GM12878 (cell line): ENCODE measurements around the gene COPZ1. TPM values are rescaled to one million over a fixed set of nuclear protein-coding genes. Genes with fewer than 3 reads are reported as not detected.

Experiments
- ATAC-seq: fragments of 200-7000 bp; cut with Tn5 transposase; 3 replicates; pipeline ENCODE4 v1.9.1; 2020; ENCODE audit warnings: mild to moderate bottlenecking, moderate library complexity
- BruUV-seq: library from RNA; stranded (reverse); fragments of 400-500 nt; replicated peaks from 2 replicates; lab custom pipeline; 2021; lab: Mats Ljungman, UMichigan
- CTCF ChIA-PET: fragments of 300-600 bp; sonication (Branson Sonifier 250); formaldehyde crosslinking; extraction: SDS; loops from one replicate; lab custom pipeline; 2021; ENCODE audit warnings: inconsistent platforms; lab: Yijun Ruan, JAX
- POLR2A ChIA-PET: fragments of 350-600 bp; formaldehyde crosslinking; extraction: SDS; loops from one replicate; lab custom pipeline; 2021; ENCODE audit warnings: inconsistent platforms; lab: Charles Lee
- RAD21 ChIA-PET: fragments of 300-600 bp; sonication (Branson Sonifier 250); formaldehyde crosslinking; loops from one replicate; lab custom pipeline; 2023; ENCODE audit warnings: antibody characterized with exemption; ENCODE audit not compliant: unreplicated experiment; lab: Charles Lee
- SMC1A ChIA-PET: fragments of 300-600 bp; sonication (Branson Sonifier 250); formaldehyde crosslinking; loops from one replicate; lab custom pipeline; 2023; ENCODE audit not compliant: unreplicated experiment, uncharacterized antibody; lab: Charles Lee
- DNase-seq: peaks from one replicate; pipeline ENCODE4 v3.0.0-alpha.2; 2011; ENCODE audit warnings: low read depth, low spot score
- FAIRE-seq: peaks from 3 replicates; lab custom pipeline; 2011; peaks lifted over from hg19 to GRCh38; lab: Jason Lieb, UNC
- H2AFZ ChIP-seq: 2 replicates; pipeline ENCODE4 v1.6.0; 2011; ENCODE audit warnings: low read depth, low read length, control low read depth; ENCODE audit not compliant: control insufficient read depth
- H3K27ac ChIP-seq: 2 replicates; pipeline ENCODE4 v1.5.1; 2011; ENCODE audit warnings: control low read depth; ENCODE audit not compliant: control insufficient read depth, insufficient read depth
- H3K27me3 ChIP-seq, 2 experiments: replicated peaks in 1 of 2; 2 replicates each; pipeline versions ENCODE4 v1.6.0 to v1.6.1; 2011; ENCODE audit warnings: low read length in 1 of 2; ENCODE audit not compliant: control insufficient read depth in 2 of 2, insufficient read depth in 2 of 2
- H3K36me3 ChIP-seq, 2 experiments: 2 replicates each; pipeline ENCODE4 v1.5.1; 2011; ENCODE audit warnings: low read length in 1 of 2; ENCODE audit not compliant: control insufficient read depth in 2 of 2, insufficient read depth in 2 of 2
- H3K4me1 ChIP-seq: 2 replicates; pipeline ENCODE4 v1.6.1; 2011; ENCODE audit warnings: mild to moderate bottlenecking, low read length, moderate library complexity, mixed read lengths; ENCODE audit not compliant: control insufficient read depth, insufficient read depth
- H3K4me2 ChIP-seq: 2 replicates; pipeline ENCODE4 v1.6.0; 2011; ENCODE audit warnings: control low read depth; ENCODE audit not compliant: control insufficient read depth, insufficient read depth
- H3K4me3 ChIP-seq: fragments of 200-600 bp; sonication (generic); 2 replicates; pipeline ENCODE4 v1.5.1; 2016
- H3K79me2 ChIP-seq: 2 replicates; pipeline ENCODE4 v1.6.0; 2011; ENCODE audit warnings: low read length; ENCODE audit not compliant: control insufficient read depth, insufficient read depth
- H3K9ac ChIP-seq: 2 replicates; pipeline ENCODE4 v1.8.0; 2011; ENCODE audit warnings: low read length, control low read depth, mixed read lengths; ENCODE audit not compliant: control insufficient read depth, insufficient read depth
- H3K9me3 ChIP-seq: replicated peaks from 3 replicates; pipeline ENCODE4 v1.5.1; 2011; ENCODE audit warnings: mild to moderate bottlenecking, low read length; ENCODE audit not compliant: control insufficient read depth, insufficient read depth
- H4K20me1 ChIP-seq: 2 replicates; pipeline ENCODE4 v1.6.0; 2011; ENCODE audit not compliant: control insufficient read depth, insufficient read depth
- BCLAF1 ChIP-seq: fragments of 450-650 bp; IDR thresholded peaks from 2 replicates; pipeline ENCODE4 v1.6.1; 2017; ENCODE audit warnings: antibody characterized with exemption, mild to moderate bottlenecking, moderate library complexity
- CREM ChIP-seq: IDR thresholded peaks from 2 replicates; pipeline ENCODE4 v1.6.1; 2014; ENCODE audit warnings: antibody characterized with exemption, low read depth
- DPF2 ChIP-seq: fragments of 450-650 bp; IDR thresholded peaks from 2 replicates; pipeline ENCODE4 v1.6.1; 2017; ENCODE audit warnings: mild to moderate bottlenecking
- GATAD2B ChIP-seq: fragments of 450-650 bp; conservative IDR thresholded peaks from 2 replicates; pipeline ENCODE4 v1.6.1; 2017; ENCODE audit warnings: low read depth, mild to moderate bottlenecking, moderate library complexity
- IKZF2 ChIP-seq, 2 experiments: fragments of 450-650 bp; IDR thresholded peaks; 2 replicates each; pipeline ENCODE4 v1.6.1; 2017; ENCODE audit warnings: mild to moderate bottlenecking in 2 of 2, moderate library complexity in 2 of 2
- MYB ChIP-seq: fragments of 150-350 bp; IDR thresholded peaks from 2 replicates; pipeline ENCODE4 v1.6.1; 2014; ENCODE audit warnings: mild to moderate bottlenecking, low read depth, low read length, borderline replicate concordance
- NFYB ChIP-seq: IDR thresholded peaks from 2 replicates; pipeline ENCODE4 v1.6.1; 2011; ENCODE audit warnings: low read depth, mild to moderate bottlenecking, low read length, improper control_type of control experiment, moderate library complexity; ENCODE audit not compliant: insufficient read depth
- NR2F1 ChIP-seq: fragments of 450-650 bp; conservative IDR thresholded peaks from 2 replicates; pipeline ENCODE4 v1.6.1; 2017; ENCODE audit warnings: mild to moderate bottlenecking
- NRF1 ChIP-seq: conservative IDR thresholded peaks from 2 replicates; pipeline ENCODE4 v1.6.1; 2011; ENCODE audit warnings: mild to moderate bottlenecking, low read depth, low read length, improper control_type of control experiment
- RAD21 ChIP-seq: IDR thresholded peaks from 2 replicates; pipeline ENCODE4 v1.6.1; 2011; ENCODE audit warnings: mild to moderate bottlenecking, low read depth, low read length, moderate library complexity; ENCODE audit not compliant: insufficient read depth
- RCOR1 ChIP-seq: conservative IDR thresholded peaks from 2 replicates; pipeline ENCODE4 v1.6.1; 2012; ENCODE audit warnings: low read depth, low read length, improper control_type of control experiment
- STAT1 ChIP-seq: fragments of 450-650 bp; conservative IDR thresholded peaks from 2 replicates; pipeline ENCODE4 v1.6.1; 2014; ENCODE audit warnings: antibody characterized with exemption, mild to moderate bottlenecking
- SUZ12 ChIP-seq: fragments of 200-600 bp; sonication (generic); IDR thresholded peaks from one replicate; pipeline ENCODE4 v1.6.1; 2018; ENCODE audit warnings: antibody characterized with exemption, mild to moderate bottlenecking; ENCODE audit not compliant: unreplicated experiment
- TCF12 ChIP-seq: IDR thresholded peaks from 2 replicates; pipeline ENCODE4 v1.6.1; 2011; ENCODE audit warnings: low read depth, mild to moderate bottlenecking, low read length
- TCF7 ChIP-seq: IDR thresholded peaks from 2 replicates; pipeline ENCODE4 v1.6.1; 2014; ENCODE audit warnings: antibody characterized with exemption, borderline replicate concordance
- ZBTB11 ChIP-seq: fragments of 450-650 bp; formaldehyde crosslinking; IDR thresholded peaks from 2 replicates; pipeline ENCODE4 v1.5.0; 2022; ENCODE audit warnings: mild to moderate bottlenecking, missing genetic modification characterization
- ZNF622 ChIP-seq: fragments of 450-650 bp; IDR thresholded peaks from 2 replicates; pipeline ENCODE4 v1.6.1; 2017; ENCODE audit warnings: mild to moderate bottlenecking, inconsistent platforms
- WGBS: methylation state at CpG from one replicate; pipeline ENCODE4 v1.1.6; 2016; ENCODE audit warnings: low lambda C conversion rate; ENCODE audit not compliant: insufficient replicate concordance, insufficient coverage; ENCODE audit errors: missing lambda C conversion rate; 5-methylcytosine and 5-hydroxymethylcytosine counted together
- in situ Hi-C: fragments of 300-500 bp; cut with MboI; formaldehyde crosslinking; loops from 9 replicates; pipeline ENCODE4 v1.14.3; 2018; ENCODE audit warnings: mixed read lengths
- intact Hi-C: fragments of 100-400 bp; cut with micrococcal nuclease; formaldehyde crosslinking; loops from one replicate; pipeline ENCODE4 v1.14.2; 2022; ENCODE audit not compliant: unreplicated experiment
- polyA plus RNA-seq, 11 experiments: library from polyadenylated mRNA; depleted of rRNA in 4 of 11; unstranded in 6 of 11; stranded (reverse) in 5 of 11; fragments of >200 nt; fragmentation: Nextera tagmentation in 4 of 11; fragmentation: Illumina TruSeq in 1 of 11; extraction: Ambion mirVana in 4 of 11; extraction: Trizol in 1 of 11; gene quantifications; 1 replicate in 1 of 11; 2 replicates in 10 of 11; pipeline versions ENCODE4 v1.2.1 to v1.2.3, GENCODE V29; 2011 to 2016; ENCODE audit warnings: inconsistent platforms in 2 of 11, missing spikeins in 2 of 11, low read depth in 1 of 11
- total RNA-seq, 4 experiments: library from RNA; depleted of rRNA in 3 of 4; stranded (reverse); fragments of >200 nt in 3 of 4; fragmentation: Illumina TruSeq in 1 of 4; extraction: Trizol in 1 of 4; gene quantifications; 2 replicates each; pipeline versions ENCODE4 v1.2.1 to v1.2.3, GENCODE V29; 2013 to 2021

COPZ1 gene
- total and polyA plus RNA-seq, 10 of the 15 experiments (the other 5 are each of a cell fraction or from before 2014, with no cell fraction given), result 112 to 378 (median 184) TPM

GRCh38 chr12:54352891-54353874, 28.3 kb downstream of the COPZ1 start:
- ATAC-seq, result no peak
- Histone ChIP-seq H3K27ac (no peak overlapping the region), H3K4me2 (no peak overlapping the region), H3K79me2 (no peaks in the 10 kb centered on the region), H3K4me3 (no peak overlapping the region), H3K36me3 (peaks cover 9 to 14% of the 10 kb centered on the region in 2 experiments; a peak in 3 of 4 replicates), H3K27me3 (no peaks in the 10 kb centered on the region), H3K9me3 (no peaks in the 10 kb centered on the region), H3K4me1 (peaks cover 6% of the 10 kb centered on the region; the same call in 1 of the 2 replicates), H2AFZ (no peak overlapping the region), H3K9ac (no peak overlapping the region), H4K20me1 (no peaks in the 10 kb centered on the region)
- no peak for FAIRE-seq
- CTCF ChIA-PET, result interaction anchor here (0.6 to 4.2 kb wide), 9 partner anchors 9 to 137 kb away, joined by 3 to 30 read pairs (median 4); partner anchors contain the start of gene COPZ1
- RAD21 ChIA-PET, result interaction anchor here (0.9 to 1.1 kb wide), 2 partner anchors 9 to 73 kb away, joined by 3 read pairs; partner anchors contain the start of gene CBX5
- in situ Hi-C loops, result no loop called here
- no TSS peak for BruUV-seq
- POLR2A ChIA-PET, result interaction anchor here (0.6 to 1.0 kb wide), 6 partner anchors 9 to 707 kb away, joined by 3 to 4 read pairs (median 4); no protein-coding TSS in a partner anchor
- intact Hi-C loops, result no loop called here
- no peak for DNase-seq
- SMC1A ChIA-PET, result interaction anchor here (0.6 kb wide), 1 partner anchor 1710 kb away, joined by 4 read pairs; no protein-coding TSS in a partner anchor
- WGBS, result no CpG with 5 or more reads among the region's 1 CpG
- no peak for TF ChIP-seq ZBTB11 (CRISPR knock-in tag)
- TF ChIP-seq NFYB, result no peak
- TF ChIP-seq GATAD2B, result no peak
- no peak for TF ChIP-seq NR2F1
- no peak for TF ChIP-seq NRF1
- TF ChIP-seq RAD21, result no peak
- TF ChIP-seq MYB, result no peak
- no peak for TF ChIP-seq STAT1
- TF ChIP-seq ZNF622, result no peak
- TF ChIP-seq SUZ12, result no peak
- no peak for TF ChIP-seq CREM
- no peak for TF ChIP-seq RCOR1
- TF ChIP-seq BCLAF1, result no peak
- TF ChIP-seq TCF7, result no peak
- no peak for TF ChIP-seq TCF12
- TF ChIP-seq IKZF2 (IDR thresholded peaks at IDR 0.05), result no peak
- TF ChIP-seq DPF2, result no peak
